ENCODE measurements around the gene SCFD2.
"Not testable (repeated sequence)": the region's sequence is repeated elsewhere in the genome, so short reads cannot be mapped to it uniquely, and the experiment has no call there.

The SCFD2 gene

DNA sequence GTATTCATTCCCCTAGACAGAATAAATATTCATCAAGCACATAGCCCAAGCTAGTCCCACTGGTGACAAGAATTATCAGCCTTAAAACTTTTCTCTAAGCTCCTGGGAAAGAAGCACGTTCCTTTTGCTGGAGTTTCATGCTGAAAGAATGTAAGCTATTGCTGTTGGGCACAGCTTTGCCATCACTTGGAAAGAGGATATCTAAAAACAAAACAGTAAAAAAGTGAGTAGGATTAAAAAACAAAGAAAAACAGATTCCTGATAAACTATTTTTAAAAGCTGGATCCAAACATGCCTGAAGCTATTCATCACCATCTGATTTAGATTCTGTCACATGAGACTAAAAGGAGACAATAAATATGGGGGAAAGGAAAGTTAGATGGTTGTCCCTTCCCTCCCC lies 176.8 kb downstream of the SCFD2 start:
- DNase-seq (ENCODE audit: low read depth in 2 of 2): no peak

DNA sequence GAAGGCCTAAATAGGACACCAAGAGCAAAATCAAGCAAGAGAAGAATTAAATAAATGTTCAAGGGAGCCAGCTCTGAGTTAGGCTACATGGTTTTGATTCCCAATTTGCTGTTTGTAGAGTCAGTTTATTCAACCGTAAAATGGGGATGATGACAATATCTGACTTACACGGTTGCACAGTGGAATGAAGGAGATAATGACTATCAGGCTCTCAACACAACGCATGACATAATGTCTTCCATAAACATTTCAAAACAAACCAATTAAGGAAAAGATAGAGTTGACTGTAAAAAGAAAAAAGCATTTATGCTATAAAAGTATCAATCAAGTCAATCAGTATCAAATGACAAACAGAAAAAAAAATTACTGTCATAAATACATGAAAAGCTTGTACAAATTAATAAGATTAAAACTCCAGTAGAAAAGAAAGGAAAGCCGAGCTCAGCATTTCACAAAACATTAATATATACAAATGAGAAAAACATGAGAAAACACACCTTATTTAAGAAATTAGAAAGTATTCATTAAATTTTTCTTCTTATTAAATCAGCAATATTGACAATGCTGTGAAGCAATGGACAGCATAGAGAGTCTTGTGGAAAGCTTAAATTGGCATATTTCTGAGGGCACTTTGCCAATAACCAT lies 179.0 kb downstream of the SCFD2 start:
- no peak for DNase-seq (ENCODE audit: low read depth in 2 of 2)

DNA sequence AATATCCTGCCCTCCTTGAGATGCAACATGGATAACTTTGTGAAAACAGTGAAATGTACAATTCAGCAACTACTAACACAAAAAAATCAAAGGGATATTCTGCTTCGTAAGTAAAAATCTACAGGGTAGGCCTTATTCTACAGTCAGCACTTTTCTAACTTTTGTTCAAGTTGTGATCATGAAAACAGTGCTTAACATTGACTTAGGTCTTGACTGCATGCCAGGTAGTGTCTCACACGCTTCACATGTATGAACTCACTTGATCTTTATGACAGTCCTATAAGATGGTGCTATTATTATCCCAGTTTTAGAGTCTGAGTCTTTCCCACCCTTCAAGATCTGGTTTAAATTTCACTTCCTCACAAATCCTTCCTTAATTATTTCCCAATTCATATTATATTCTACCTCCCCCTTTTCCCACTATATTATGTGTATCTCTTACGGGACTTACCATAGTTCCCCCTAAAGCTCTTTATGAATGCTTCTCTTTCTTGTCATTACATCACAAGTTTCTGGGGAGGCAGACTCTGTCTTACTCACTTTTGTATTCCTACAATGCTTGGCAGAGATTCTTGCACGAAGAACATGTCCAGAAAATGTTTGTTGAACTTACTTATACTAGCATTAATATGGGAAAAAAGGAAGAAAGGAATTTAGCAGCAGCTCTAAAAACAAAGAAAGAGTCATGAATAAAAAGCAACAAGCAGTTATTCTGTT lies 179.8 kb downstream of the SCFD2 start:
- DNase-seq (ENCODE audit: low read depth in 2 of 2): no peak

DNA sequence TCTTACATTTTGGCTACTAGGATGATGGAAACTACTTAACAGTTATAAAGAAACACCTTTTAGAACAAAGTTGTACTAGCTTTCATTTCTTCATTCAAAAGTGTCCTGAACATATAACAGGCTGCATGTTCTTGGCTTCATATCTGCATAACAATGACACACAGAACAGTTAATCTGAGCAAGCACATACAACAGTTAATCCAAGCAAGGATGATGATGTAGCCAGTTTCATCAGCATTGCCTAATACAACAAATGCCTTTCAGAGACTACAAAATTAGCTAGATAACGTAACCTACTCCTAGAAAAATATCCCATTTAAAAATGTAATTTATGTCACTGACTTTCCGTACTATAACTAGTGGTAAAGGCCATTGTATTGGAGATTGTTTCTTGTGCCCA lies 182.1 kb downstream of the SCFD2 start:
- DNase-seq (ENCODE audit: low read depth in 2 of 2): no peak

DNA sequence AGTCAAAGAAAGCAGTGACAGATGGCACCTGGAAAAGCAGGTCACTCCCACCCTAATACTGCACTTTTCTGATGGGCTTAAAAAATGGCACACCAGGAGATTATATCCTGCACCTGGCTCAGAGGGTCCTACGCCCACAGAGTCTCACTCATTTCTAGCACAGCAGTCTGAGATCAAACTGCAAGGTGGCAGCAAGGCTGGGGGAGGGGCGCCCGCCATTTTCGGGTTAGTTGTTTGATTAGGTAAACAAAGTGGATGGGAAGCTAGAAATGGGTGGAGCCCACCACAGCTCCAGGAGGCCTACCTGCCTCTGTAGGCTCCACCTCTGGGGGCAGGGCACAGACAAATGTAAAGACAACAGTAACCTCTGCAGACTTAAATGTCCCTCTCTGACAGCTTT lies 188.1 kb downstream of the SCFD2 start:
- DNase-seq (ENCODE audit: low read depth in 2 of 2): not testable (repeated sequence)

DNA sequence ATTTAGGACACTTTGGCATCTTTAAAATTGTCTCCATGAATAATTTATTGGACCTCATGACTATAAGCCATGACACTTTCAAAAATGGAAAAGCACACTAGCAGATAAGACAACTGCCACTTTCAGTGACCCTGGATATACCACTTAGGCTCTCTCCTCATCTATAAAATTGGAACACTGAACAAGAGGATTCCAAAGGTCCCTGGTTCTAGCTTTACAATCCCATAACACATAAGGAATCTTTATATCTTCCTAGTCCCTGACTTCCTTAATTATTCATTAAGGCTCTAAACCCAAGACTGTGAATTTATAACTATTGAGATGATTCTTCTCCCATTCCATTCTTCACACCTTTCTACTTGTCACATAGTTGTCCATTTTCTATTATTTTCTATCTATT lies 190.2 kb downstream of the SCFD2 start:
- no peak for DNase-seq (ENCODE audit: low read depth in 2 of 2)

DNA sequence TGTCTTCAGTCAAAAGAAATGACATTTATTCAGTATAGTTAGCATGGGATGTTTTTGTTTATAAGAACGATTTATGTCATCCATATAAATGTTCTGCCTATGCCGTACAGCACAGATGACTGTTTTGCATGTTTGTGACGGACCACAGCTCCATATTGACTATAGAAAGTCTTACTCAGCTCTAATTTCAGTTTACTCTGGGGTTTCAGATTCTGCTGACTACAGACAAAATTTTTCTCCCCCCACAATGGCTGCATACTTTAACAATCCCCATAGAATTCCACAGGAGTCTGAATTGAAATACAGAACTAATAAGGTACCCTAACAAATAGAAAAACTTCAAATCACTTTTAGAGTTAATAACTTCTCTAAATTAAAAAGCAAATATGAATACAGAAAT lies 191.0 kb downstream of the SCFD2 start:
- no peak for DNase-seq (ENCODE audit: low read depth in 2 of 2)

DNA sequence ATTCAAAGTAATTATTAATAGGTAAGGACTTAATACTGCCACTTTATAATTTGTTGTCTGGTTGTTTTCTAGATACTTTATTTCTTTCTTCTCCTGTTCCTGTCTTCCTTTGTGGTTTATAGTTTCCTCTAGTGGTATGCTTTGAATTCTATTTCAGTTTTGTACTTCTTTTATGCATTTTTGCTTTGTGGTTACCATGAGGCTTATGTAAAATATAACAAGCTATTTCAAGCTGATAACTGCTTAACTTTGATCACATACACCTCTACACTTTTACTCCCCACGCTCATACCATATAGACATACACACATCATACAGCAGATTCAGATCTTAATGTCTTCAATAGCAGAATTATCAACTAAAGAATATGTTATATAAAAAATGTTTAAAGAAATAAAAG lies 192.3 kb downstream of the SCFD2 start:
- no peak for DNase-seq (ENCODE audit: low read depth in 2 of 2)

DNA sequence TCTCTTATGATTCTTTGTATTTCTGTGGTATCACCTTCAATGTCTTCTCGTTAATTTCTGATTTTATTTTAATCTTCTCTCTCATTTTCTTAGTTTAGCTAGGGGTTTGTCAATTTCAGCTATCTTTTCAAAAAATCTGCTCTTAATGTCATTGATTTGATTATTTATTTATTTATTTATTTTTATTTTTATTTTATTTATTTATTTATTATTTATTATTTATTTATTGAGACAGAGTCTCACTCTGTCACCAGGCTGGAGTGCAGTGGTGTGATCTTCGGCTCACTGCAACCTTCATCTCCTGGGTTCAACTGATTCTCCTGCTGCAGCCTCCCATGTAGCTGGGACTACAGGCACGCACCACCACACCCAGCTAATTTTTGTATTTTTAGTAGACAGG lies 194.1 kb downstream of the SCFD2 start:
- DNase-seq (ENCODE audit: low read depth in 2 of 2): no peak

DNA sequence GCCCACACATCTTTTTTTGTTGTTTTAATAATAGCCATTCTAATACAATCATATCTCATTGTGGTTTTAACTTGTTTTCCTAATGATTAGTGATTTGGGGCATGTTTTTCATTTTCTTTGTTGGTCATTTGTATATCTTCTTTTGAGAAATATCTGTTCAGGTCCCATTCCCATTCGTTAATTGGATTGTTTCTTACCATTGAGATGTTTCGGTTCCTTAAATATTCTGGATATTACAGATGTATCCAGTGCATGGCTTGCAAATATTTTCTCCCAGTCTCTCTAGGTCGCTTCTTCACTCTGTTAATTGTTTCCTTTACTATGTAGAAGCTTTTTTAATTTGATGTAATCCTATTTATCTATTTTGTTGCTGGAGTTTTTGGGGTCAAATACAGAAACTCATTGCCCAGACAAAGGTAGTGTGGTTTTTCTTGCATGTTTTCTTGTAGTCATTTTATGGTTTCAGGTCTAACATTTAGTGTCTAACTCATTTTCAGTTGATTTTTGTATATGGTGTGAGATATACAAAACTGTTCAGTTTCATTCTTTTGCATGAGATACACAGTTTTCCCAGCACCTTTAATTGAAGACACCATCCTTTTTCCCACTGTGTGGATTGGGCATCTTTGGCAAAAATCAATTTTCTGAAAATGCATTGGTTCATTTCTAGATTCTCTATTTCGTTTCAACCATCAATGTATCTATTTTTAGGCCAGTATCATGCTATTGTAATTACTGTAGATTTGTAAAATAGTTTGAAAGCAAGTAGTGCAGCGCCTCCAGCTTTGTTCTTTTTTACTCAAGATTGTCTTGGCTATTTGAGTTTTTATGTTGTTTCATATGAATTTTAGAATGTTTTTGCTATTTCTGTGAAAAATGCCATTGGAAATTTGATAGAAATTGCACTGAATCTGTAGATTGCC lies 195.9 kb downstream of the SCFD2 start:
- no peak for DNase-seq (ENCODE audit: low read depth in 2 of 2)

DNA sequence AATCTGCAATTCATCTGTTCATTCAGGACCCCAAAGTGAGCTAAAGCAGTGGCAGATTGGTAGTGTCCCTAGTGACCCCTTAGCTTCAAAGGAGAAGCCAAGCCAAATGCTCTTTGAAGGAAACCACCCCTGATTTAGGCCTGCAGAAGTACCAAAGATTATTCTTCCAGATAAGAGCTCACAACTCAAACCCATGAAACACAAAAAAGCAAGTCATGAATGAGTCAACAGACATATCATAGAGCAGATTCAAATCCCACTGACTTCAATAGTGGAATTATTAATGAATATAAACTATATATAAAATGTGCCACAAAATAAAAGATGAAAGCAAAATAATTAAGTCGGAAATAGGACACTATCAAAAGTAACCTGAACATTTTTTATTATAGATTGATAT lies 197.6 kb downstream of the SCFD2 start:
- no peak for DNase-seq (ENCODE audit: low read depth in 2 of 2)

DNA sequence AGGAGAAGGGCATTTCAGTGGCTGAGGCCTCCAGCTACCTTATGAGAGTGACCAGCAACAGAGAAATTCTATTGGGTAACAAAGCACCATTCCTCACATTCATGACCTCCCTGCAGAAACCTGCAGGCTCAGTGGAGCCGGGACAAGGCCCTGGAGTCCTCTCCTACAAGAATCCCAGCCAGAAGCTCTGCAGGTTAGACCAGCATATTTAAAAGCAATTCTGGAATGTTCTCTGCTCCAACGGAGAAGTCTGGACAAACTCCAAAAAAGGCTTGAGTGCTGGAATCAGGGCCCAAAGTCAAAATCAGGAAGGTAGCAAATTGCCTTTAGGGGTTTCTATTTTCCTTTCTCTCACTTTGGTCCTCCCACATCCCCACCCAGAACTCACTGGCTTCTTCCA lies 202.9 kb downstream of the SCFD2 start:
- no peak for DNase-seq (ENCODE audit: low read depth in 2 of 2)

DNA sequence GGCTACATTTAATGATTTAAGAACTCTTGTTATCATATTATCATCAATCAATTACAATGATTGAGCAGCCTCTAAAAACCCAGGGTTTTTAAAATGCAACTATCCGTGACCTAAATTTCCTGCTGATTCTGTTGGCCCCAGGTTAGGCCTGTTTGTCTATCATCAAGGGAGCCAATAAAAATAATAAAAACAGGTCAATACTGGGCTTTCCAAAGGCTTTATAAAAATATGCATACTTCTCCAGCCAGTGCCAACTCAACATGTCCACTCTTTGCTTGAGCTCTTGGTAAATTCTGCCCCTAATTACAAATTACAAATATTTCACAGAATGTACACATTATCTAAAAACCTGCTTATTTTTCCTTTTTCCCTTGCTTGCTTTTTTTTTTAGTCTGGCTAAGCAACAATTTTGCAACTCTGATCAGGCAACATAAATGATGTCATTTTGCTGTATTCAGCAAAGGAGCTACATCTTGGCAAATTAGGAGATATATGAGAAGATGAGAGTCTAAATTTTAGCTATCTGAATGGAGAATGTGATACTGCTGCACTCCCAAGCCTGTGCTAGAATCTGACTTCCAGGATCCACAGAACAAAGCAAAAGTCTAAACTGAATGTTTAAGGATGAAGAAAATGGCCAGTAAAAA lies 204.0 kb downstream of the SCFD2 start:
- no peak for DNase-seq (ENCODE audit: low read depth in 2 of 2)

DNA sequence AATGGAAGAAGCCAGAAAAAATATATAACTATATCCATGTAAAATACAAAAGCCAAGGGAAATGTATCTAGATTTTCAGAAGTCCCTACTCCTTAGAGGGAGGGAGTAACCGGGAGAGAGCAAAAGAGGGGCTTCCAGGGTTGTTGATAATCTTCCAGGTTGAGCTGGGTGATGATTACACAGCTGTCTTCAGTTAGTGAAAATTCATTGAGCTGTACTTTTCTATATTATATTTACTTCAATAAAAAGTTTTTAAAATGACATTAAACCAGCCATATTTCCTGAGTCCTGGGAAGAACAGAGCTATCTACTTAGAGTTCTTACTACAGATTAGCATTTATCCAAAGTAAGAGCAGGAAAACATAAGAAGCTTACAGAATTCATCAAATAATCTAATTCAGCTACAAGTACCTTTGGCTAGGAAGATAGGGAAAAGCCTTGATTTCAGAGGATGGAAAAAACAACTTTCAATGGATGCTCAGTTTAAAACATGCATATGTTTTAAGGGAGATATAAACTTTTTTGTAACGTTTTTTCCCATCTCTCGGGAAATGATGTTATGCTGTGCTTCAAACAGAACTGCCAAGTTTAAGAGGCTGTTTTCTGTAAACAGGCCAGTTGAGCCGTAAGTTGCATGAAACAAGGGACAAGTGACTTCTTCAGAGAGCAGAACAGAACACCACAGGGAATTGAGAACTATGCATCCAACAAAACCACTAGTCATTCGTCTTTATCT lies 204.6 kb downstream of the SCFD2 start:
- DNase-seq (ENCODE audit: low read depth in 2 of 2): no peak

DNA sequence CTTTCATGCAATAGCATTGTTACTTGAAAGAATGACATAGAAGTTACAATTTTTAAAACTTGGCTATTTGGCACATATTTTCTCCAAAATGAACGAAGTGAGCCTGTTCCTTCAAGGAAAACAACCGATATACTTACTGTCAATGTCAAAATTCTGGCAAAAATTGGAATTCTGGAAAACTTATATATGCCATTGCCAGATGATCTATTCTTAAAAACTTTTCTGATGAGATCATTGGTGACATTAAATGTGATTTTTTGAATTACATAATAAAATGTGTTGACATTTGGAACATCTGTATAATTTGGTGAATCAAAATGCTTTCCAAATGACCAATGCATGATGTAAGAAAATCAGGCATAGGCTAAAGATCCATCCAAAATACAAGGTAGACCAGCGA lies 209.0 kb downstream of the SCFD2 start:
- no peak for DNase-seq (ENCODE audit: low read depth in 2 of 2)

DNA sequence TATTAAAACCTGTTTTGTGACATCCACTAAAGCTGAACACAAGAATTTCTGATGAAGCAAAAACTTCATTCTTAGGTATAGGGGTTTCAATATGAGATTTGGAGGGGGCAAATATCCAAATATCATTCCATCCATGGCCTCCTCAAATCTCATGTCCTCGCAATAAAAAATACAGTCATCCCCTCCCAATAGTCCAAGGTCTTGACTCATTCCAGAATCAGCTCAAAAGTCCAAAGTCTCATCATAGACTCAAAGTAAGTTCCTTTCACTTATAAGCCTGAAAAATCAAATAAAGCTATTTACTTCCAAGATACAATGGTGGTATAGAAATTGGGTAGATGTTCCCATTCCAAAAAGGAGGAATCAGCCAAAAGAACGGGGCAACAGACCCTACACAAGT lies 213.4 kb downstream of the SCFD2 start:
- no peak for DNase-seq (ENCODE audit: low read depth in 2 of 2)

DNA sequence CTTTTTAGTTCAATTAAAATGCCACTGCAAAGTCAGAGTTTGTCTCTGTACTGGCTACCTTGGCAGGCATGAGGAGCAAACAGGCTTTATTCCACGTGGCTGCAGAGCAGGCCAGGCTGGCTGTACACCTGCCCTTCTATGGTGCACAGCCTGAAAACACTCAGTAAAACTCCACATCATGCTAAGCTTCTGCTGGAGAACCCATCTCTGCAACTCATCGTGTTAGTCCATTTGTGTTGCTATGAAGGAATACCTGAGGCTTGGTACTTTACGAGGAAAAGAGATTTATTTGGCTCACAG lies 214.4 kb downstream of the SCFD2 start:
- DNase-seq (ENCODE audit: low read depth in 2 of 2): no peak

DNA sequence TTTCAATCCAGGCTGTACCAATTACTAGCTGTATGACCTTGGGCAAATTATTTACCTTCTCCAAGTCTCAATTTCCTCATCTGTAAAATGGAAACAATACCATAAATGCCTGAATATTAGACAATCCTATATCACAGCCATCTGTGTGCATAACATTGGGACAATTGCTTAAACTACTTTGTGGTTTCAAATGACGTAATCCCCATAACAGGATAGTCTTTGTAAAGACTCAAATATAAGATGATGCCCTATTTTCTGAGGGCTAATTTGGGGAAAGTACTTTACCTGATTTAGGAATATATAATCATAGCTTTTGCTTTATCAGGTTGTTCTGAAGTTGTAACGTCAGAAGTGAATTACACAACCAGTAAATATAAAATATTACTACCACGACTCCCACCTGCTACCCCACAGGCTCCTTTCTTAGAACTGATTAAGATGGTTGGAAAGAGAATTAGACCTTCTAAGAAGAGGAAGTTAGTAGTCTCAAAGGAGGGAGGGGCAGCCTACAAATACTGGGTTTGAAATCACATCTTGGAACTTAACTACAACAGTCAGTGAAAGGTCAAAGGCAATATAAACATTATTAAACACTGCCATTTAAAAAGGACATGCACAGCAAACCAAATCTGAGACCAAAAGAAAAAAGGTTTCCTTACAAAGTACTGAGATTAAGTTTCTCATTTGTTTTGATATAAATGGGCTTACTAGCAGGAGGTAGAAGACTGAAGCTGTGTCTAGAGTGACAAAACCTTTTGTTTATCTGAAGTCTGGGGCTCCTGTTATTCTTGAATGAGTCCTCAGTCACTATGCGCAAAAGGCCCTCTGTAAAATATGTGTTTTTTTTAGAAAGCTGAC lies 215.0 kb downstream of the SCFD2 start:
- no peak for DNase-seq (ENCODE audit: low read depth in 2 of 2)

DNA sequence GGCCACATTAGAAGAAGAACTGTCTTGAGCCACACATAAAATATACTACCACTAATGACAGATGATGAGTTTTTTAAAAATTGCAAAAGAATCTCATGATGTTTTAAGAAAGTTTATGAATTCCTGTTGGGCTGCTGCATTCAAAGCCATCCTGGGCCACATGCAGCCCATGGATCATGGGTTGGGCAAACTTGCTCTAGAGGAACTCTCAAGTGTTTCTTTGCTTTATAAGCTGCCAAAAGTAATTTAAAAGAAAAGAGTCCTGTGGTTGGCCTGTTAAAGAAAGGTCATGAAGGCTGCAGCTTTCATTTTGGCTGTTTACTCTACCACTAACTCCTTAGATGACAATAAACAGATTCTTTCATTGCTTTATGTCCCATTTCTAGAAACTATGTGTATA lies 218.2 kb downstream of the SCFD2 start:
- no peak for DNase-seq (ENCODE audit: low read depth in 2 of 2)

DNA sequence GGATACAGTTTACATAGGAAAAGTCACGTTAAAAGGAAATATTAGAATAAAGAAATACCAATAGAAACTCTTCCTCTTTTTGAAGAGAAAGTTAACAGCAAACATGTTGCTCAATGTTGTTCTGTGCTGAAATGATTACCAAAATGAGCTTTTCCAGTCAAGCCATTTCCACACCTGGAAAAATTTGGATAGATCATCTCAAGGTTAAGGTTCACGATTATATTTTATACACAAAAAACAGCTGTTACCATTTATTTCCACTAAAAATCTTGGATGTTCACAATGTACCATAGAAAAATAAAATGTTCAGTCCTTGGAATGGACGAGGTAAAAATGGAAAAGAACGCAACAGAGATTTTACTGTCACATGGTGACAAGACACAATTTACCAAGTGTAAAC lies 218.7 kb downstream of the SCFD2 start:
- DNase-seq (ENCODE audit: low read depth in 2 of 2): no peak

DNA sequence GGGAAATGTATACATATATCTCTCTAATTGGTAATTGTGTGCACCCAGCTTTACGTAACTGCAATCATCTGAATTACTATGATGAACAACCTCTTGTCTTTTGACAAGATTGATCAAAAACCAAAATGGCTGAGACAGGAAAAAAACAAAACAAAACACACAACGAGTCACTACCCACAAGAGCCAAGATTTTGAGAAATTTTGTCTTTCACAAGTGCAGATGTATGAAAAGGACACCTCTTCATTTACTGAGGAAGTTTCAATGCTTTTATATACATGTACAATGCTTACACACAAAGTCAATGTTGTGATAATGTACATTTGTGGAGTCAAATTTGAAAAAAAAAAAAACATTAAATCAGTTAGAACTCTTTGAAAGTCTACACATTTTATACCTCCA lies 224.6 kb downstream of the SCFD2 start:
- no peak for DNase-seq (ENCODE audit: low read depth in 2 of 2)

Data from stimulated activated CD8-positive, alpha-beta memory T cell treated with anti-CD3 and anti-CD28 coated beads, Interleukin-7, amount 100 ng/mL, for 1 hour (primary cell).